H9 (cell line): ENCODE data around the gene CYTIP. TPM values are rescaled to one million over a fixed set of nuclear protein-coding genes. Genes with fewer than 3 reads are reported as not detected.

Experiments used
- DNase-seq: peaks from one replicate; pipeline ENCODE4 v3.0.0-alpha.2; 2017
- H2AFZ ChIP-seq: one replicate; pipeline ENCODE4 v1.6.1; 2013; ENCODE audit warnings: mild to moderate bottlenecking, low read length, control low read depth, moderate library complexity
- H2AK5ac ChIP-seq: 2 replicates; pipeline ENCODE4 v1.6.1; 2013; ENCODE audit warnings: low read length, control low read depth, mixed read lengths; ENCODE audit not compliant: insufficient read length
- H2BK120ac ChIP-seq: one replicate; pipeline ENCODE4 v1.6.1; 2013; ENCODE audit warnings: low read depth, mild to moderate bottlenecking, low read length, control low read depth, inconsistent platforms; ENCODE audit not compliant: poor library complexity, severe bottlenecking
- H2BK12ac ChIP-seq: 2 replicates; pipeline ENCODE4 v1.6.1; 2013; ENCODE audit warnings: low read length, control low read depth, mixed read lengths, low read depth; ENCODE audit not compliant: insufficient read length
- H2BK15ac ChIP-seq: 2 replicates; pipeline ENCODE4 v1.6.1; 2013; ENCODE audit warnings: low read depth, low read length, control low read depth
- H2BK20ac ChIP-seq: one replicate; pipeline ENCODE4 v1.6.1; 2013; ENCODE audit warnings: low read depth, mild to moderate bottlenecking, low read length, control low read depth, inconsistent platforms; ENCODE audit not compliant: poor library complexity, severe bottlenecking
- H2BK5ac ChIP-seq: 2 replicates; pipeline ENCODE4 v1.6.1; 2013; ENCODE audit warnings: low read length, control low read depth, mixed read lengths; ENCODE audit not compliant: insufficient read length
- H3K14ac ChIP-seq: 2 replicates; pipeline ENCODE4 v1.6.1; 2013; ENCODE audit warnings: low read length, control low read depth; ENCODE audit not compliant: insufficient read depth
- H3K18ac ChIP-seq: 2 replicates; pipeline ENCODE4 v1.6.1; 2013; ENCODE audit warnings: low read depth, mild to moderate bottlenecking, mixed read lengths, low read length, control low read depth; ENCODE audit not compliant: insufficient read length
- H3K23ac ChIP-seq: 2 replicates; pipeline ENCODE4 v1.6.1; 2013; ENCODE audit warnings: low read length, control low read depth, mixed read lengths, low read depth; ENCODE audit not compliant: insufficient read length
- H3K23me2 ChIP-seq: 2 replicates; pipeline ENCODE4 v1.6.1; 2013; ENCODE audit warnings: low read depth, mild to moderate bottlenecking, mixed read lengths, low read length, control low read depth; ENCODE audit not compliant: insufficient read length, poor library complexity, severe bottlenecking
- H3K27ac ChIP-seq: 2 replicates; pipeline ENCODE4 v1.5.1; 2013; ENCODE audit warnings: low read length, control low read depth, mixed read lengths, low read depth; ENCODE audit not compliant: insufficient read length
- H3K27me3 ChIP-seq: 2 replicates; pipeline ENCODE4 v1.6.1; 2013; ENCODE audit warnings: low read length, control low read depth, inconsistent platforms; ENCODE audit not compliant: insufficient read depth
- H3K4ac ChIP-seq: 2 replicates; pipeline ENCODE4 v1.6.1; 2013; ENCODE audit warnings: low read depth, mild to moderate bottlenecking, control low read depth, inconsistent platforms, low read length, moderate library complexity
- H3K4me1 ChIP-seq: 2 replicates; pipeline ENCODE4 v1.6.1; 2013; ENCODE audit warnings: low read length, control low read depth, inconsistent platforms; ENCODE audit not compliant: insufficient read depth
- H3K4me2 ChIP-seq: 2 replicates; pipeline ENCODE4 v1.6.1; 2013; ENCODE audit warnings: low read length, control low read depth, mixed read lengths; ENCODE audit not compliant: insufficient read length, insufficient read depth
- H3K56ac ChIP-seq: 2 replicates; pipeline ENCODE4 v1.6.1; 2013; ENCODE audit warnings: low read depth, mild to moderate bottlenecking, mixed read lengths, low read length, control low read depth; ENCODE audit not compliant: insufficient read length
- H3K79me1 ChIP-seq: 2 replicates; pipeline ENCODE4 v1.6.1; 2013; ENCODE audit warnings: low read depth, mild to moderate bottlenecking, moderate library complexity, low read length, control low read depth, inconsistent platforms; ENCODE audit not compliant: insufficient read depth, poor library complexity, severe bottlenecking
- H3K79me2 ChIP-seq: 2 replicates; pipeline ENCODE4 v1.6.1; 2013; ENCODE audit warnings: low read length, control low read depth, inconsistent platforms; ENCODE audit not compliant: insufficient read depth
- H3K9ac ChIP-seq: 2 replicates; pipeline ENCODE4 v1.6.1; 2013; ENCODE audit warnings: low read length, control low read depth, mixed read lengths; ENCODE audit not compliant: insufficient read length; ENCODE audit errors: extremely low read depth
- H3K9me3 ChIP-seq: one replicate; pipeline ENCODE4 v1.6.1; 2013; ENCODE audit warnings: low read depth, low read length, inconsistent platforms; ENCODE audit not compliant: control insufficient read depth
- H3T11ph ChIP-seq: one replicate; pipeline ENCODE4 v1.6.1; 2013; ENCODE audit warnings: mild to moderate bottlenecking, low read length, control low read depth, inconsistent platforms
- H4K20me1 ChIP-seq: one replicate; pipeline ENCODE4 v1.6.1; 2013; ENCODE audit not compliant: control insufficient read depth, insufficient read length, insufficient read depth
- H4K5ac ChIP-seq: 2 replicates; pipeline ENCODE4 v1.6.1; 2013; ENCODE audit warnings: low read depth, mild to moderate bottlenecking, mixed read lengths, low read length, control low read depth; ENCODE audit not compliant: insufficient read length
- H4K8ac ChIP-seq: replicated peaks from 2 replicates; pipeline ENCODE4 v1.6.1; 2013; ENCODE audit warnings: low read length, control low read depth, mixed read lengths, low read depth; ENCODE audit not compliant: insufficient read length
- H4K91ac ChIP-seq: 2 replicates; pipeline ENCODE4 v1.6.1; 2013; ENCODE audit warnings: low read depth, mild to moderate bottlenecking, moderate library complexity, mixed read lengths, low read length, control low read depth; ENCODE audit not compliant: insufficient read length
- H3K27ac Mint-ChIP-seq, 3 experiments: 2 replicates in 2 of 3; 3 replicates in 1 of 3; pipeline ENCODE4 v1.8.0; 2020 to 2021; ENCODE audit warnings: mixed read lengths in 3 of 3, mild to moderate bottlenecking in 1 of 3, moderate library complexity in 1 of 3
- H3K27me3 Mint-ChIP-seq: 2 replicates; pipeline ENCODE4 v1.8.0; 2021; ENCODE audit warnings: low read depth, mild to moderate bottlenecking, moderate library complexity, mixed read lengths
- H3K36me3 Mint-ChIP-seq, 3 experiments: 2 replicates in 2 of 3; 3 replicates in 1 of 3; pipeline ENCODE4 v1.8.0; 2020 to 2021; ENCODE audit warnings: low read depth in 3 of 3, mixed read lengths in 3 of 3; ENCODE audit not compliant: insufficient read depth in 1 of 3
- H3K4me1 Mint-ChIP-seq, 2 experiments: 2 replicates each; pipeline ENCODE4 v1.8.0; 2020; ENCODE audit warnings: mixed read lengths in 2 of 2
- H3K4me3 Mint-ChIP-seq, 2 experiments: 2 replicates in 1 of 2; 3 replicates in 1 of 2; pipeline ENCODE4 v1.8.0; 2020 to 2021; ENCODE audit warnings: mild to moderate bottlenecking in 2 of 2, mixed read lengths in 2 of 2, moderate library complexity in 1 of 2
- H3K9me3 Mint-ChIP-seq, 2 experiments: 2 replicates in 1 of 2; 3 replicates in 1 of 2; pipeline ENCODE4 v1.8.0; 2020; ENCODE audit warnings: mild to moderate bottlenecking in 2 of 2, mixed read lengths in 2 of 2, moderate library complexity in 1 of 2
- CTCF ChIP-seq: fragments of 200-600 bp; sonication (generic); conservative IDR thresholded peaks from 3 replicates; pipeline ENCODE4 v1.8.0; 2021; ENCODE audit warnings: antibody characterized with exemption, mild to moderate bottlenecking
- total RNA-seq: library from RNA; stranded (reverse); gene quantifications from 2 replicates; pipeline ENCODE4 v1.2.1, GENCODE V29; 2021

Gene CYTIP
- total RNA-seq, 1 experiment from 2014 or later, result 0.28 TPM

GRCh38 chr2:157476953-157477709 is 33.2 kb upstream of the CYTIP start:
- H3K56ac ChIP-seq, result no peak overlapping the region
- no peak overlapping the region for H3K14ac ChIP-seq
- H4K20me1 ChIP-seq, result no peaks in the 10 kb centered on the region
- no peak overlapping the region for H2BK5ac ChIP-seq
- no peak overlapping the region for H2BK12ac ChIP-seq
- H3K23me2 ChIP-seq, result no peaks in the 10 kb centered on the region
- Mint-ChIP-seq H3K27ac (no peak overlapping the region; a peak in 1 of 7 replicates), H3K36me3 (no peaks in the 10 kb centered on the region), H3K4me3 (no peak overlapping the region), H3K27me3 (no peaks in the 10 kb centered on the region), H3K9me3 (no peaks in the 10 kb centered on the region), H3K4me1 (no peaks in the 10 kb centered on the region)
- H2BK120ac ChIP-seq, result no peak overlapping the region
- H4K8ac ChIP-seq, result no peak overlapping the region
- H3K18ac ChIP-seq, result no peak overlapping the region
- no peak overlapping the region for H3K27ac ChIP-seq
- no peak overlapping the region for H2BK15ac ChIP-seq
- no peak overlapping the region for H4K91ac ChIP-seq
- no peaks in the 10 kb centered on the region for H3K79me1 ChIP-seq
- no peak overlapping the region for H3K9ac ChIP-seq
- no peak for TF ChIP-seq CTCF
- H2AK5ac ChIP-seq, result no peak overlapping the region
- no peak overlapping the region for H3K4me2 ChIP-seq
- H3K23ac ChIP-seq, result no peak overlapping the region
- H3K4ac ChIP-seq, result no peak overlapping the region
- no peaks in the 10 kb centered on the region for H3K27me3 ChIP-seq
- H4K5ac ChIP-seq, result no peak overlapping the region
- no peak overlapping the region for H3T11ph ChIP-seq
- no peaks in the 10 kb centered on the region for H3K4me1 ChIP-seq
- no peaks in the 10 kb centered on the region for H3K79me2 ChIP-seq
- H2AFZ ChIP-seq, result no peak overlapping the region
- no peak for DNase-seq
- H3K9me3 ChIP-seq, result no peaks in the 10 kb centered on the region
- H2BK20ac ChIP-seq, result no peak overlapping the region
